ENCODE data around the gene KPNA6. TPM values are rescaled to one million over a fixed set of nuclear protein-coding genes. Genes with fewer than 3 reads are reported as not detected.

Gene KPNA6
- total RNA-seq, 2 donors from 2014 or later = 95.4 to 119 TPM

DNA sequence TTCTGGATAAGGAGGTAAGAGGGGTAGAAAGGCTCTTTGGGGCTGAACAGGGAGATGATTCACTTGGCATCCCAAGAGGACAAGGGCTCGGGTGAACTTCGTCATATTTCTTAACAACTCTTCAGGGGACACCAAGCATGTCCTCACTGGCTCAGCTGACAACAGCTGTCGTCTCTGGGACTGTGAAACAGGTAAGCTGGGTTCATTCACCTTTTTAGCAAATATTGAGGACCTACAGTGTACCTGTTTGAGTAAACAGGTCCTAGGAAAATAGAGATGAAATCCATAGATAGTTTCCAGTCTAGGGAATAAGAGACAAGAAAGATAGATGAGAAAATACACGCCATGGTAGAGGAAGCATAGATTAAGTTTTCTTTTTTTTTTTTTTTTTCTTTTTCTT is 116.4 kb downstream of the KPNA6 start:
- Histone ChIP-seq H3K9ac (ENCODE audit: extremely low read depth, low read length, poor library complexity, severe bottlenecking) (no peak overlapping the region), H3K27me3 (ENCODE audit: control insufficient read depth, insufficient read depth, low read length, poor library complexity, severe bottlenecking) (no peaks in the 10 kb centered on the region), H3K4me1 (ENCODE audit: control insufficient read depth, insufficient read depth, low read length) (no peaks in the 10 kb centered on the region), H3K27ac (ENCODE audit: low read depth, low read length) (no peak overlapping the region), H3K36me3 (ENCODE audit: control insufficient read depth, insufficient read depth, low read length) (peaks cover 56% of the 10 kb centered on the region), H3K4me3 (ENCODE audit: low read length) (no peak overlapping the region), H3K9me3 (ENCODE audit: control insufficient read depth, low read length) (no peaks in the 10 kb centered on the region)
- Mint-ChIP-seq H3K36me3 (ENCODE audit: low read depth) (peaks cover 52% of the 10 kb centered on the region), H3K27ac (no peak overlapping the region), H3K27me3 (ENCODE audit: insufficient read depth) (no peaks in the 10 kb centered on the region), H3K9me3 (no peaks in the 10 kb centered on the region), H3K4me1 (peaks cover 9% of the 10 kb centered on the region), H3K4me3 (peak overlapping the region; percentile 97)
- 90 to 95% methylated on average over 3 to 4 of the region's 4 CpGs for WGBS, 2 experiments (ENCODE audit: insufficient coverage in 1 of 2, insufficient read length in 1 of 2)
- TF ChIP-seq, protein P1, sequence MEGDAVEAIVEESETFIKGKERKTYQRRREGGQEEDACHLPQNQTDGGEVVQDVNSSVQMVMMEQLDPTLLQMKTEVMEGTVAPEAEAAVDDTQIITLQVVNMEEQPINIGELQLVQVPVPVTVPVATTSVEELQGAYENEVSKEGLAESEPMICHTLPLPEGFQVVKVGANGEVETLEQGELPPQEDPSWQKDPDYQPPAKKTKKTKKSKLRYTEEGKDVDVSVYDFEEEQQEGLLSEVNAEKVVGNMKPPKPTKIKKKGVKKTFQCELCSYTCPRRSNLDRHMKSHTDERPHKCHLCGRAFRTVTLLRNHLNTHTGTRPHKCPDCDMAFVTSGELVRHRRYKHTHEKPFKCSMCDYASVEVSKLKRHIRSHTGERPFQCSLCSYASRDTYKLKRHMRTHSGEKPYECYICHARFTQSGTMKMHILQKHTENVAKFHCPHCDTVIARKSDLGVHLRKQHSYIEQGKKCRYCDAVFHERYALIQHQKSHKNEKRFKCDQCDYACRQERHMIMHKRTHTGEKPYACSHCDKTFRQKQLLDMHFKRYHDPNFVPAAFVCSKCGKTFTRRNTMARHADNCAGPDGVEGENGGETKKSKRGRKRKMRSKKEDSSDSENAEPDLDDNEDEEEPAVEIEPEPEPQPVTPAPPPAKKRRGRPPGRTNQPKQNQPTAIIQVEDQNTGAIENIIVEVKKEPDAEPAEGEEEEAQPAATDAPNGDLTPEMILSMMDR (conservative IDR thresholded peaks at IDR 0.05) = no peak
- DNase-seq = no peak

Small RNA genes within 50 kb of the gene (microRNA-seq; reads per million reads assigned to microRNA genes)
- not detected for gene MIR5585 (ENCODE audit: borderline microRNAs expressed)

Other genes starting within 250 kb of the KPNA6 start
- gene PTP4A2, start 169.7 kb upstream of the KPNA6 start, total RNA-seq = 100 to 1,000 TPM; 211 TPM
- gene KHDRBS1, start 94.2 kb upstream of the KPNA6 start, total RNA-seq = 100 to 1,000 TPM; 201 to 235 TPM
- gene TMEM39B, start 35.1 kb upstream of the KPNA6 start, total RNA-seq = 10 to 100 TPM; 11.0 to 20.3 TPM
- gene TXLNA, start 71.6 kb downstream of the KPNA6 start, total RNA-seq = 10 to 100 TPM; 38.3 to 39.4 TPM
- gene CCDC28B, start 92.5 kb downstream of the KPNA6 start, total RNA-seq = 10 to 100 TPM in 1 of 2 donors, 1 to 10 TPM in 1; 9.2 to 11.1 TPM
- 1 to 10 TPM; 4.7 to 6.3 TPM for gene IQCC, start 97.6 kb downstream of the KPNA6 start, total RNA-seq
- gene DCDC2B, start 101.0 kb downstream of the KPNA6 start, total RNA-seq = not detected
- gene TMEM234, start 114.3 kb downstream of the KPNA6 start, total RNA-seq = 10 to 100 TPM; 35.1 to 35.5 TPM
- gene EIF3I, start 114.4 kb downstream of the KPNA6 start, total RNA-seq = 100 to 1,000 TPM; 194 to 198 TPM
- gene FAM167B, start 139.2 kb downstream of the KPNA6 start, total RNA-seq = 1 to 10 TPM; 1.1 to 2.9 TPM
- 1 to 10 TPM; 1.8 to 4.4 TPM for gene LCK, start 143.2 kb downstream of the KPNA6 start, total RNA-seq
- gene HDAC1, start 184.0 kb downstream of the KPNA6 start, total RNA-seq = 100 to 1,000 TPM; 150 to 160 TPM
- 100 to 1,000 TPM; 484 to 543 TPM for gene MARCKSL1, start 228.2 kb downstream of the KPNA6 start, total RNA-seq